ENCODE results near the gene RGPD6.
"Not testable (repeated sequence)": the region's sequence is repeated elsewhere in the genome, so short reads cannot be mapped to it uniquely, and the experiment has no call there.

RGPD6 gene

GRCh38 chr2:110481200-110481599, 95.8 kb downstream of the RGPD6 start:
- not testable (repeated sequence) for DNase-seq (ENCODE audit: low read depth in 3 of 3)

- DNase-seq (ENCODE audit: low read depth in 3 of 3), result not testable (repeated sequence)
Observed at GRCh38 chr2:110480084-110480483, 96.9 kb downstream of the RGPD6 start.

GRCh38 chr2:110477370-110477769, 99.7 kb downstream of the RGPD6 start:
- DNase-seq (ENCODE audit: low read depth in 3 of 3), result not testable (repeated sequence)

DNA sequence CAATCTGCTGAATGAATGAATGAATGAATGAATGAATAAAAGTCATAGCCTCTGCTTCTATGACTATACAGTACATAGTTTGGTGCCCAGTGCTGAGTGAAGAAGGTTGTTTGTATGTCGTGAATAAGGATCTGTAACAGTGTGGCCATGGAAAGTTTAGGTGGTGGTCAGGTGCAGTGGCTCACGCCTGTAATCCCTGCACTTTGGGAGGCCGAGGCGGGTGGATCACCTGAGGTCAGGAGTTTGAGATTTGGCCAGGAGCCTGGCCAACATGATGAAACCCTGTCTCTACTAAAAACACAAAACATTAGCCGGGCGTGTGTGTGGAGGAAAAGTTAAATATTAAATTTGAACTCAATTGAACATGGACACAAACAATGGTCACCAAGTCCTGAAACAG, 100.1 kb downstream of the RGPD6 start:
- not testable (repeated sequence) for DNase-seq (ENCODE audit: low read depth in 3 of 3)

DNA sequence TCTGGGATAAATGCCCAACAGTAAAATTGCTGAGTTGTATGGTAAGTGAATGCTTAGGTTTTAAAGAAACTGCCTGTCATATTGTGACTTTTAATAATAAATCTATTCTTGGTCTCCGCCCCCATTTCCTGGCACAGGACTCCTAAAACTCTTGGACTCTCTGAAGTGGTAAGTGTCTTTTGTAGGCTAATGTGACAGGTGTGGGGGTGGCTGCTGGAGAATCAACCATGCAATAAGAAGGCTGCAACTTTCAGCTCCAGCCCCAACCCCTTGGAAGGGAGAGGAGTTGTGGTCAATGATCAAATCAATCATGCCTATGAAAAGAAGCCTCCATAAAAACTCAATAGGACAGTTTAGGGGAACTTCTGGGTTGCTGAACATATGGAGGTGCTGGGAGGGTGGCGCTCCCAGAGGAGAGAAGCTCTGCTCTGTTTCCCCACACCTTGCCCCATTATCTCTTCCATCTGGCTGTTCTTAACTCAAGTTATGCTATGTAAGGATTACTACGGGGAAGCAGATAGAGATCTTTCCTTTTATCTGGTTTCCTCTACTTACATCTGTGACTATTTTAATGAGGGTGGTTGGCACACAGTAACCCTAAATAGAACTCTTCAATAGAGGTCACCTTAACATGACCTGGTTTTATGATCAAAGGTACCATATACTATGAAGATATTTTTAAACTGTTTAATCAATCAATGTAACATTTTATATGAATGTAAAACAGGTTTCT, 101.2 kb downstream of the RGPD6 start:
- DNase-seq (ENCODE audit: low read depth in 3 of 3), result not testable (repeated sequence)

- DNase-seq (ENCODE audit: low read depth in 3 of 3), result not testable (repeated sequence)
Observed at GRCh38 chr2:110474898-110475297, 102.1 kb downstream of the RGPD6 start.

- not testable (repeated sequence) for DNase-seq (ENCODE audit: low read depth in 3 of 3)
Observed at GRCh38 chr2:110473059-110473358, 104.0 kb downstream of the RGPD6 start.

DNA sequence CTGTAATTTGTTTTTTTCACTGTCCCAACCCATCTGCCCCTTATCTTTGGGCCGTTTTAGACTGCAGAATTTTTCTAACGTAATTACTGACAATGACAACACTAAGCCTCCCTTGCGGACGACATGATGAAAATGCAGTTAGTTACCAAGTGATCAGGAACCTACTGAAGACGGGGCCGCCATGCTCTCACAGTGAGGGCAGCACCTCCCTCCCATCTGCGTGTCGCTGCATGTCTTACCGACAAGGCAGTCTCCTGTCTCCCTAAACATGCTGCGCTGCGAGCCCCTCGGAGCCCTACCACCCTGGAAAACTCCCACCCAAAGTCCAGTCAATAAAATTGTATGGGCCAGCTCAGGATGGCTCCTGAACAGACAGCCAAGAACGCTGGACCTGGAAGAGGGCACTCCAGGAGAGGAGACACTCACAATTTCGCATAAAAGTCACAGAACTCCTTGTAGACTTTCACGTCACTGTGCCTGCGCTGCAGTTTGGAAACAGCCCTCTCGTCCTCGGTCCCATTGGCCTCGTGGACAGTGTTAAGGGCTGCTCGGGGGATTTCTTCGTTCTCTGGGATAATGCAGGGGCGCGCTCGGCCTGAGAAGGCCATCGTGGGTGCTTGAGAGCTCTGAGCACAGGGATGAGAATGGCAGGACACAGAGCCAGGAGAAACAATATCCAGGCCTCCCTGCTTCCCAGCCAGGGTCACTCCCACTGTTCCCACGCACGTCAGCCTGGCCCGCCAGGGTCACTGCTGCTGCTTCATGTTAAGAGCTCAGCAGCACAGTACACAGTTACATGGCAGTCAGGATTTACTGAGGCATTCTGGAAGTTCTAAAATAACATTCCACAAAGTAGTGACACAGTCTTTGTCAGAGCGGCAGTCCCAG, 104.6 kb downstream of the RGPD6 start, which contains the start of gene LIMS4:
Gene LIMS4 (minus strand): TSS at position 646 of the 888 bp plus-strand sequence. CDS start 38 bp downstream, at position 608.
- not testable (repeated sequence) for DNase-seq (ENCODE audit: low read depth in 3 of 3)

- not testable (repeated sequence) for DNase-seq (ENCODE audit: low read depth in 3 of 3)
Observed at GRCh38 chr2:110468921-110469320, 108.1 kb downstream of the RGPD6 start.

DNA sequence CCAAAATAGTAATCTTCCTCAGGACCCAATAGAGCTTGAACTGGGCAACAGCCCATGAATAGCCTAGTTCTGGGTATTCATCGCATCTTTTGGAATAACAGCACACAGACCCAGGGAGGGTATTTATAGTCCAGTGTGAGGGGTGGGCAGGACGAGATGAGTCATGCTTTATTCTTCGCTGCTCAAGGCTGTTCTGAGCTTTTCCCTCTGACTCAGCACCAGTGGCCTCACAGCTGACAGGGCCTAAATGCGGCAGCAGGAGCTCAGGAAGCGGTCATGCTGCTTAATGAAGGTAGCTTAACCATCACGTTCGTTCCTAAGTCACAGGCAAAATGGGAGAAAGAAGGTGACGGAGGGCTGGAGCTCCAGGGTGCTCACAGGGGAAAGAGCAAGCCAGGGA, 111.7 kb downstream of the RGPD6 start:
- DNase-seq (ENCODE audit: low read depth in 3 of 3), result not testable (repeated sequence)

Measured in stimulated activated CD4-positive, alpha-beta T cell treated with anti-CD3 and anti-CD28 coated beads, TNF-alpha, amount 100 ng/mL, for 24 hours (primary cell).